ENCODE data around the gene PSEN2.
A peak's percentile ranks its signal among the peaks of the same experiment; 100 is the strongest.

Gene PSEN2

GRCh38 chr1:226826479-226827261 lies 43.7 kb upstream of the PSEN2 start:
- TF ChIP-seq EP300 (IDR thresholded peaks at IDR 0.05; ENCODE audit: borderline replicate concordance) (no peak), RAD21 (IDR thresholded peaks at IDR 0.05; ENCODE audit: low read depth) (no peak), NFIC (IDR thresholded peaks at IDR 0.05) (no peak), REST (IDR thresholded peaks at IDR 0.05; ENCODE audit: low read depth) (no peak), EGR1 (IDR thresholded peaks at IDR 0.05) (no peak), TAF1 (IDR thresholded peaks at IDR 0.05; ENCODE audit: low read depth) (no peak), FOXM1 (IDR thresholded peaks at IDR 0.05; ENCODE audit: borderline replicate concordance, low read depth) (no peak), USF1 (IDR thresholded peaks at IDR 0.05) (no peak), TEAD4 (IDR thresholded peaks at IDR 0.05) (no peak), CEBPB (IDR thresholded peaks at IDR 0.05) (no peak)
- TF ChIP-seq, protein P1, sequence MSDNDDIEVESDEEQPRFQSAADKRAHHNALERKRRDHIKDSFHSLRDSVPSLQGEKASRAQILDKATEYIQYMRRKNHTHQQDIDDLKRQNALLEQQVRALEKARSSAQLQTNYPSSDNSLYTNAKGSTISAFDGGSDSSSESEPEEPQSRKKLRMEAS (IDR thresholded peaks at IDR 0.05) = no peak

DNA sequence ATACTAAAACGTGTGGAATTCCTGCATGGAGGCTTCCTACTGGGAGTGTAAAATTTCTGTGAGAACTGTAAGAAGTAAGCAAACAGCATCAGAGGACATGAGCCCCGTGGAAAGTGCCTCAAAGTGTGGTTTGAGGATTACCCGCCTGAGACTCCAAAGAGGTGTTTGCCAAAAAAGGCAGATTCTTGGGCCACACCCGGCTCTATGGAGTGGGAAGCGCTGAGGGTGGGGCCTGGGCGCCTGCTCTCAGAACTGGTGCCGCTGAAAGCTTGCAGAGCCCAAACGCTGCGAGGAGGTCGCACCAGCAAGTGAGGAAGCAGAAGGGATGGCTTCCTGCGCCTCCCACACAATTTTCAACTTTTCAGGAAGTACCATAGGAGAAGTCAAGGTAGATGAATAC lies 43.0 kb upstream of the PSEN2 start:
- TF ChIP-seq USF1 (IDR thresholded peaks at IDR 0.05) (no peak), YY1 (IDR thresholded peaks at IDR 0.05; ENCODE audit: low read depth) (no peak), NFIC (IDR thresholded peaks at IDR 0.05) (no peak)

- TF ChIP-seq ZBTB7A (IDR thresholded peaks at IDR 0.05; ENCODE audit: low read depth) (0 out of 2 replicates have a peak, but pooled peaks have one; percentile 52), RAD21 (IDR thresholded peaks at IDR 0.05; ENCODE audit: low read depth) (peak; percentile 95), YY1 (IDR thresholded peaks at IDR 0.05; ENCODE audit: low read depth) (no peak)
These were observed 42.4 kb upstream of the PSEN2 start for GRCh38 chr1:226827968-226828513.

DNA sequence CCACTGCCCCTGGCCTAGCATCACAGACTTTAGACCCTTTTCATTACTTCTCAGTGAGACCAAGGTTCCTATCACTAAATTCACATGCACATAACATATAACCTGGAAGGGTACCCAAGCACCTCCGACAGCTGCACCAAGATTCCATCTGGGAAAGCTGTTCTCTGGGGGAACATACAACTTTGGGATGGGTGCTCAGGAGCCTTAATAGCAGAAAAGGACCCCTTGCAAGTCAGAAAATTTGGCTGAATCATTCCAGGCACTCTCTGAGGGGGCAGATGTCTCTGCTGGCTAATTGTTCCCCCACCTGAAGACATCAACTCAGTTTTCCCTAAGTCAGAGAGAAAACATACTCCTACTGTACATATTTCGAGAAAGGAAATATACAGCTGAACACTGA lies 41.3 kb upstream of the PSEN2 start:
- no peak for TF ChIP-seq CEBPB (IDR thresholded peaks at IDR 0.05)
- TF ChIP-seq CREB1 (IDR thresholded peaks at IDR 0.05; ENCODE audit: low read depth) = no peak
- no peak for TF ChIP-seq USF1 (IDR thresholded peaks at IDR 0.05)

- TF ChIP-seq CEBPB (IDR thresholded peaks at IDR 0.05) (no peak), FOXM1 (IDR thresholded peaks at IDR 0.05; ENCODE audit: borderline replicate concordance, low read depth) (no peak), EP300 (IDR thresholded peaks at IDR 0.05; ENCODE audit: borderline replicate concordance) (no peak), NFIC (IDR thresholded peaks at IDR 0.05) (no peak)
These were observed 38.5 kb upstream of the PSEN2 start for GRCh38 chr1:226831953-226832352.

- TF ChIP-seq ZBTB7A (IDR thresholded peaks at IDR 0.05; ENCODE audit: low read depth) (no peak), NFIC (IDR thresholded peaks at IDR 0.05) (no peak), FOXM1 (IDR thresholded peaks at IDR 0.05; ENCODE audit: borderline replicate concordance, low read depth) (no peak), REST (IDR thresholded peaks at IDR 0.05; ENCODE audit: low read depth) (no peak), EGR1 (IDR thresholded peaks at IDR 0.05) (no peak), USF1 (IDR thresholded peaks at IDR 0.05) (no peak), TAF1 (IDR thresholded peaks at IDR 0.05; ENCODE audit: low read depth) (no peak), RAD21 (IDR thresholded peaks at IDR 0.05; ENCODE audit: low read depth) (no peak), CREB1 (IDR thresholded peaks at IDR 0.05; ENCODE audit: low read depth) (no peak), TEAD4 (IDR thresholded peaks at IDR 0.05) (no peak), CEBPB (IDR thresholded peaks at IDR 0.05) (no peak), TCF12 (IDR thresholded peaks at IDR 0.05; ENCODE audit: low read depth) (no peak)
- TF ChIP-seq, protein P1 (IDR thresholded peaks at IDR 0.05) = no peak
These were observed 37.8 kb upstream of the PSEN2 start for GRCh38 chr1:226832613-226833012.
